ENCODE measurements around the gene LGR5. TPM values are rescaled to one million over a fixed set of nuclear protein-coding genes. Genes with fewer than 3 reads are reported as not detected.

The LGR5 gene
- total and polyA plus RNA-seq, 8 donors: 0.06 to 0.17 (median 0.11) TPM; not detected in 4

GRCh38 chr12:71447691-71448132, 8.1 kb downstream of the LGR5 start:
- no peaks in the 10 kb centered on the region for H3K9me3 ChIP-seq
- DNase-seq (no peak), FAIRE-seq (no peak), ATAC-seq (no peak)
- 62 to 73% methylated on average over 9 of the region's 9 CpGs for WGBS, 2 donors
- H3K4me1 ChIP-seq: no peaks in the 10 kb centered on the region
- intact Hi-C loops (cut with DNase I): no loop called here
- no peak overlapping the region for H3K4me3 ChIP-seq
- no peak overlapping the region for H3K27ac ChIP-seq
- TF ChIP-seq, protein P1, sequence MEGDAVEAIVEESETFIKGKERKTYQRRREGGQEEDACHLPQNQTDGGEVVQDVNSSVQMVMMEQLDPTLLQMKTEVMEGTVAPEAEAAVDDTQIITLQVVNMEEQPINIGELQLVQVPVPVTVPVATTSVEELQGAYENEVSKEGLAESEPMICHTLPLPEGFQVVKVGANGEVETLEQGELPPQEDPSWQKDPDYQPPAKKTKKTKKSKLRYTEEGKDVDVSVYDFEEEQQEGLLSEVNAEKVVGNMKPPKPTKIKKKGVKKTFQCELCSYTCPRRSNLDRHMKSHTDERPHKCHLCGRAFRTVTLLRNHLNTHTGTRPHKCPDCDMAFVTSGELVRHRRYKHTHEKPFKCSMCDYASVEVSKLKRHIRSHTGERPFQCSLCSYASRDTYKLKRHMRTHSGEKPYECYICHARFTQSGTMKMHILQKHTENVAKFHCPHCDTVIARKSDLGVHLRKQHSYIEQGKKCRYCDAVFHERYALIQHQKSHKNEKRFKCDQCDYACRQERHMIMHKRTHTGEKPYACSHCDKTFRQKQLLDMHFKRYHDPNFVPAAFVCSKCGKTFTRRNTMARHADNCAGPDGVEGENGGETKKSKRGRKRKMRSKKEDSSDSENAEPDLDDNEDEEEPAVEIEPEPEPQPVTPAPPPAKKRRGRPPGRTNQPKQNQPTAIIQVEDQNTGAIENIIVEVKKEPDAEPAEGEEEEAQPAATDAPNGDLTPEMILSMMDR (IDR thresholded peaks at IDR 0.05): no peak
- H3K27me3 ChIP-seq: no peaks in the 10 kb centered on the region
- H3K36me3 ChIP-seq: no peaks in the 10 kb centered on the region

- Histone ChIP-seq H3K27ac (no peak overlapping the region), H3K36me3 (no peaks in the 10 kb centered on the region), H3K27me3 (peaks cover 0 to 4% (median 0%) of the 10 kb centered on the region in 4 donors), H3K9me3 (no peaks in the 10 kb centered on the region), H3K4me1 (no peaks in the 10 kb centered on the region), H3K4me3 (no peak overlapping the region)
- ATAC-seq (no peak), FAIRE-seq (no peak), DNase-seq (no peak)
- WGBS, 2 donors: 66 to 81% methylated on average over 3 of the region's 3 CpGs
- intact Hi-C loops (cut with DNase I): no loop called here
- TF ChIP-seq, protein P1 (IDR thresholded peaks at IDR 0.05): no peak
Observed at GRCh38 chr12:71448150-71448581, 8.6 kb downstream of the LGR5 start.

- no peak overlapping the region for H3K27ac ChIP-seq
- WGBS, 2 donors: 66 to 77% methylated on average over 3 of the region's 3 CpGs
- H3K36me3 ChIP-seq: no peaks in the 10 kb centered on the region
- ATAC-seq (no peak), FAIRE-seq (no peak), DNase-seq (no peak)
- intact Hi-C loops (cut with DNase I): no loop called here
- no peaks in the 10 kb centered on the region for H3K4me1 ChIP-seq
- no peak overlapping the region for H3K4me3 ChIP-seq
- H3K27me3 ChIP-seq: peaks cover 0 to 5% (median 0%) of the 10 kb centered on the region in 4 donors
- TF ChIP-seq, protein P1 (IDR thresholded peaks at IDR 0.05): no peak
- H3K9me3 ChIP-seq: no peaks in the 10 kb centered on the region
Observed at GRCh38 chr12:71449373-71450070, 9.9 kb downstream of the LGR5 start.

- TF ChIP-seq, protein P1 (IDR thresholded peaks at IDR 0.05): no peak
- DNase-seq: no peak
- Histone ChIP-seq H3K4me3 (no peak overlapping the region), H3K4me1 (no peaks in the 10 kb centered on the region), H3K9me3 (no peaks in the 10 kb centered on the region), H3K27me3 (peaks cover 0 to 5% (median 0%) of the 10 kb centered on the region in 4 donors), H3K27ac (no peak overlapping the region), H3K36me3 (no peaks in the 10 kb centered on the region)
- no peak for FAIRE-seq
- 48 to 61% methylated on average over 1 of the region's 1 CpG for WGBS, 2 donors
- intact Hi-C loops (cut with DNase I): no loop called here
- no peak for ATAC-seq
Observed at GRCh38 chr12:71452006-71452405, 12.4 kb downstream of the LGR5 start.
